ENCODE measurements around the gene MTOR. TPM values are rescaled to one million over a fixed set of nuclear protein-coding genes. Genes with fewer than 3 reads are reported as not detected.

MTOR gene
- total RNA-seq, 1 donor from 2014 or later, result 32.3 TPM

- peaks cover 95% of the 10 kb centered on the region for H3K36me3 ChIP-seq
- no peak for TF ChIP-seq CTCF (IDR thresholded peaks at IDR 0.05)
- ATAC-seq (no peak), DNase-seq (no peak)
- no peaks in the 10 kb centered on the region for H3K9me3 ChIP-seq
- no peaks in the 10 kb centered on the region for H3K4me1 ChIP-seq
- intact Hi-C loops (cut with DNase I), result no loop called here
- H3K27me3 ChIP-seq, result no peaks in the 10 kb centered on the region
- no peak overlapping the region for H3K27ac ChIP-seq
- H3K4me3 ChIP-seq, result no peak overlapping the region
Observed at GRCh38 chr1:11211925-11212587, 50.3 kb downstream of the MTOR start.

- no peak for TF ChIP-seq CTCF (IDR thresholded peaks at IDR 0.05)
- ATAC-seq (no peak), DNase-seq (no peak)
- Histone ChIP-seq H3K36me3 (peaks cover 97% of the 10 kb centered on the region), H3K9me3 (no peaks in the 10 kb centered on the region), H3K4me1 (no peaks in the 10 kb centered on the region), H3K27me3 (no peaks in the 10 kb centered on the region), H3K4me3 (no peak overlapping the region), H3K27ac (no peak overlapping the region)
- intact Hi-C loops (cut with DNase I), result no loop called here
Observed at GRCh38 chr1:11211461-11211860, 50.9 kb downstream of the MTOR start.

- Histone ChIP-seq H3K27me3 (no peaks in the 10 kb centered on the region), H3K27ac (no peak overlapping the region)
- no peak for ATAC-seq
Observed at GRCh38 chr1:11207898-11208611, 54.3 kb downstream of the MTOR start.

GRCh38 chr1:11204396-11205190 is 57.8 kb downstream of the MTOR start:
- intact Hi-C loops (cut with DNase I), result no loop called here
- no peak overlapping the region for H3K27ac ChIP-seq
- no peaks in the 10 kb centered on the region for H3K9me3 ChIP-seq
- ATAC-seq, result no peak
- H3K4me3 ChIP-seq, result no peak overlapping the region
- H3K27me3 ChIP-seq, result no peaks in the 10 kb centered on the region
- H3K4me1 ChIP-seq, result no peaks in the 10 kb centered on the region
- H3K36me3 ChIP-seq, result peaks cover 94% of the 10 kb centered on the region
- no peak for DNase-seq
- TF ChIP-seq CTCF (IDR thresholded peaks at IDR 0.05), result no peak

More at GRCh38 chr1:11207898-11208611, 54.3 kb downstream of the MTOR start:
- H3K4me3 ChIP-seq, result no peak overlapping the region
- no peak for DNase-seq
- TF ChIP-seq CTCF (IDR thresholded peaks at IDR 0.05), result no peak
- H3K4me1 ChIP-seq, result no peaks in the 10 kb centered on the region
- no peaks in the 10 kb centered on the region for H3K9me3 ChIP-seq
- H3K36me3 ChIP-seq, result peaks cover 97% of the 10 kb centered on the region
- intact Hi-C loops (cut with DNase I), result no loop called here

GRCh38 chr1:11198851-11199594 is 63.3 kb downstream of the MTOR start:
- intact Hi-C loops (cut with DNase I), result no loop called here
- Histone ChIP-seq H3K27ac (no peak overlapping the region), H3K4me3 (no peak overlapping the region), H3K9me3 (no peaks in the 10 kb centered on the region), H3K36me3 (peaks cover 92% of the 10 kb centered on the region), H3K27me3 (no peaks in the 10 kb centered on the region), H3K4me1 (no peaks in the 10 kb centered on the region)
- DNase-seq (no peak), ATAC-seq (no peak)
- no peak for TF ChIP-seq CTCF (IDR thresholded peaks at IDR 0.05)
